Measurements from ENCODE around the gene MRPL54. TPM values are rescaled to one million over a fixed set of nuclear protein-coding genes. Genes with fewer than 3 reads are reported as not detected.
A peak's percentile ranks its signal among the peaks of the same experiment; 100 is the strongest.
"Not testable (repeated sequence)": the region's sequence is repeated elsewhere in the genome, so short reads cannot be mapped to it uniquely, and the experiment has no call there.

MRPL54 gene
- total and polyA plus RNA-seq, 5 donors, result 62.9 to 129 (median 73.7) TPM

- intact Hi-C loops (cut with DNase I), result no loop called here
- 85% methylated on average over 19 of the region's 19 CpGs for WGBS
Measured at GRCh38 chr19:3759482-3760254, 2.8 kb upstream of the MRPL54 start.

GRCh38 chr19:3760871-3761361, 1.6 kb upstream of the MRPL54 start:
- Histone ChIP-seq H3K27ac (ENCODE audit: low read length) (peak overlapping the region; percentile 73), H3K4me3 (ENCODE audit: low read length) (peak overlapping the region; percentile 85), H3K9me3 (ENCODE audit: control insufficient read depth, low read length) (no peaks in the 10 kb centered on the region), H3K4me1 (ENCODE audit: control insufficient read depth, insufficient read depth, low read length) (peaks cover 3% of the 10 kb centered on the region), H3K27me3 (ENCODE audit: control insufficient read depth, insufficient read depth) (no peaks in the 10 kb centered on the region)
- intact Hi-C loops (cut with DNase I), result no loop called here
- ATAC-seq, result no peak
- peak in 2 of 3 donors; percentile 31 to 39 for DNase-seq
- WGBS, result 31% methylated on average over 7 of the region's 7 CpGs

More at GRCh38 chr19:3759482-3760254, 2.8 kb upstream of the MRPL54 start:
- no peaks in the 10 kb centered on the region for H3K27me3 ChIP-seq (ENCODE audit: control insufficient read depth, insufficient read depth)
- ATAC-seq (no peak), DNase-seq (peak in 2 of 3 donors; percentile 42 to 49)
- no peak overlapping the region for H3K27ac ChIP-seq (ENCODE audit: low read length)
- H3K4me1 ChIP-seq (ENCODE audit: control insufficient read depth, insufficient read depth, low read length), result peaks cover 3% of the 10 kb centered on the region
- H3K9me3 ChIP-seq (ENCODE audit: control insufficient read depth, low read length), result no peaks in the 10 kb centered on the region
- H3K4me3 ChIP-seq (ENCODE audit: low read length), result no peak overlapping the region

- Histone ChIP-seq H3K27me3 (ENCODE audit: control insufficient read depth, insufficient read depth) (no peaks in the 10 kb centered on the region), H3K4me3 (ENCODE audit: low read length) (peak within 1 kb of the TSS; percentile 85), H3K27ac (ENCODE audit: low read length) (peak within 1 kb of the TSS; percentile 100), H3K4me1 (ENCODE audit: control insufficient read depth, insufficient read depth, low read length) (peaks cover 3% of the 10 kb centered on the region), H3K9me3 (ENCODE audit: control insufficient read depth, low read length) (no peaks in the 10 kb centered on the region)
- intact Hi-C loops (cut with DNase I), result no loop called here
- 2% methylated on average over 45 of the region's 45 CpGs for WGBS
- DNase-seq, result peak; percentile 93 to 98 (median 98)
- peak; percentile 67 to 72 for ATAC-seq
Measured at GRCh38 chr19:3761382-3762129, 926 bp upstream of the MRPL54 start, which contains the start of gene APBA3. Gene APBA3, minus strand, starts transcription at chr19:3761692. Its CDS starts 1,428 bp downstream, at chr19:3760264.

- intact Hi-C loops (cut with DNase I), result no loop called here
Measured at GRCh38 chr19:3762130-3762473, 380 bp upstream of the MRPL54 start.

GRCh38 chr19:3765121-3765520, 2.6 kb downstream of the MRPL54 start:
- Histone ChIP-seq H3K4me1 (ENCODE audit: control insufficient read depth, insufficient read depth, low read length) (peaks cover 3% of the 10 kb centered on the region), H3K4me3 (ENCODE audit: low read length) (no peak overlapping the region), H3K27me3 (ENCODE audit: control insufficient read depth, insufficient read depth) (no peaks in the 10 kb centered on the region), H3K9me3 (ENCODE audit: control insufficient read depth, low read length) (no peaks in the 10 kb centered on the region), H3K27ac (ENCODE audit: low read length) (no peak overlapping the region)
- DNase-seq (peak in 1 of 3 donors; percentile 37), ATAC-seq (no peak)
- WGBS, result 91% methylated on average over 12 of the region's 12 CpGs
- intact Hi-C loops (cut with DNase I), result no loop called here

More at GRCh38 chr19:3762130-3762473, 380 bp upstream of the MRPL54 start:
- no peaks in the 10 kb centered on the region for H3K27me3 ChIP-seq (ENCODE audit: control insufficient read depth, insufficient read depth)
- 55% methylated on average over 1 of the region's 1 CpG for WGBS
- H3K9me3 ChIP-seq (ENCODE audit: control insufficient read depth, low read length), result no peaks in the 10 kb centered on the region
- no peak overlapping the region for H3K4me3 ChIP-seq (ENCODE audit: low read length)
- peaks cover 3% of the 10 kb centered on the region for H3K4me1 ChIP-seq (ENCODE audit: control insufficient read depth, insufficient read depth, low read length)
- no peak for DNase-seq
- H3K27ac ChIP-seq (ENCODE audit: low read length), result peak overlapping the region; percentile 89
- ATAC-seq, result no peak

- H3K27me3 ChIP-seq (ENCODE audit: control insufficient read depth, insufficient read depth); H3K9me3 ChIP-seq (ENCODE audit: control insufficient read depth, low read length); H3K4me1 ChIP-seq (ENCODE audit: control insufficient read depth, insufficient read depth, low read length); H3K27ac ChIP-seq (ENCODE audit: low read length); H3K4me3 ChIP-seq (ENCODE audit: low read length); intact Hi-C loops (cut with DNase I); ATAC-seq: not testable (repeated sequence)
- peak in 1 of 3 donors; percentile 2 for DNase-seq
- WGBS, result 95% methylated on average over 5 of the region's 5 CpGs
Measured at GRCh38 chr19:3765757-3766156, 3.3 kb downstream of the MRPL54 start.

GRCh38 chr19:3766520-3766919, 4.0 kb downstream of the MRPL54 start:
- Histone ChIP-seq H3K27me3 (ENCODE audit: control insufficient read depth, insufficient read depth) (no peaks in the 10 kb centered on the region), H3K27ac (ENCODE audit: low read length) (no peak overlapping the region), H3K9me3 (ENCODE audit: control insufficient read depth, low read length) (no peaks in the 10 kb centered on the region), H3K4me3 (ENCODE audit: low read length) (no peak overlapping the region), H3K4me1 (ENCODE audit: control insufficient read depth, insufficient read depth, low read length) (peaks cover 3% of the 10 kb centered on the region)
- intact Hi-C loops (cut with DNase I), result no loop called here
- no peak for ATAC-seq
- WGBS, result 84% methylated on average over 7 of the region's 7 CpGs
- peak in 1 of 3 donors; percentile 45 for DNase-seq

GRCh38 chr19:3767050-3767449, 4.6 kb downstream of the MRPL54 start:
- Histone ChIP-seq H3K4me1 (ENCODE audit: control insufficient read depth, insufficient read depth, low read length) (peaks cover 3% of the 10 kb centered on the region), H3K4me3 (ENCODE audit: low read length) (no peak overlapping the region), H3K27ac (ENCODE audit: low read length) (no peak overlapping the region), H3K27me3 (ENCODE audit: control insufficient read depth, insufficient read depth) (no peaks in the 10 kb centered on the region), H3K9me3 (ENCODE audit: control insufficient read depth, low read length) (no peaks in the 10 kb centered on the region)
- DNase-seq, result peak in 1 of 3 donors; percentile 51
- no peak for ATAC-seq
- 95% methylated on average over 23 of the region's 23 CpGs for WGBS
- intact Hi-C loops (cut with DNase I), result no loop called here

- Histone ChIP-seq H3K4me3 (ENCODE audit: low read length) (no peak overlapping the region), H3K27me3 (ENCODE audit: control insufficient read depth, insufficient read depth) (no peaks in the 10 kb centered on the region), H3K4me1 (ENCODE audit: control insufficient read depth, insufficient read depth, low read length) (peaks cover 3% of the 10 kb centered on the region), H3K27ac (ENCODE audit: low read length) (no peak overlapping the region), H3K9me3 (ENCODE audit: control insufficient read depth, low read length) (no peaks in the 10 kb centered on the region)
- intact Hi-C loops (cut with DNase I), result no loop called here
- DNase-seq (peak in 1 of 3 donors; percentile 51), ATAC-seq (no peak)
- 87% methylated on average over 25 of the region's 25 CpGs for WGBS
Measured at GRCh38 chr19:3768015-3768747, 5.7 kb downstream of the MRPL54 start.

GRCh38 chr19:3768748-3769099, 6.2 kb downstream of the MRPL54 start:
- ATAC-seq (no peak), DNase-seq (peak in 1 of 3 donors; percentile 41)
- Histone ChIP-seq H3K27me3 (ENCODE audit: control insufficient read depth, insufficient read depth) (no peaks in the 10 kb centered on the region), H3K27ac (ENCODE audit: low read length) (no peak overlapping the region), H3K4me3 (ENCODE audit: low read length) (no peak overlapping the region), H3K4me1 (ENCODE audit: control insufficient read depth, insufficient read depth, low read length) (no peaks in the 10 kb centered on the region), H3K9me3 (ENCODE audit: control insufficient read depth, low read length) (no peaks in the 10 kb centered on the region)
- intact Hi-C loops (cut with DNase I), result no loop called here
- 95% methylated on average over 7 of the region's 7 CpGs for WGBS

Data from right cardiac atrium (tissue), 5 donors.